H1 (cell line): ENCODE results near the gene ATP6V0A4.

ENCODE experiments used
- CBX5 ChIP-seq: fragments of 300-800, 300-1000 bp; sonication (generic); IDR thresholded peaks from 2 replicates; pipeline ENCODE4 v1.7.1; 2016; ENCODE audit warnings: antibody characterized with exemption, low read length, low read depth
- EZH2 ChIP-seq: fragments of 200-600 bp; sonication (generic); IDR thresholded peaks from 2 replicates; pipeline ENCODE4 v1.7.1; 2012; ENCODE audit warnings: low read depth, mild to moderate bottlenecking, moderate library complexity, low read length, inconsistent platforms; ENCODE audit not compliant: severe bottlenecking
- KDM1A ChIP-seq: fragments of 200-600, 300-600 bp; sonication (generic); IDR thresholded peaks from 2 replicates; pipeline ENCODE4 v1.7.1; 2016; ENCODE audit warnings: mild to moderate bottlenecking, low read length, borderline replicate concordance
- MAX ChIP-seq: IDR thresholded peaks from 2 replicates; pipeline ENCODE4 v1.6.1; 2012; ENCODE audit warnings: inconsistent platforms
- RAD21 ChIP-seq, 2 experiments: IDR thresholded peaks in 1 of 2; conservative IDR thresholded peaks in 1 of 2; 2 replicates each; pipeline ENCODE4 v1.6.1; 2011; ENCODE audit warnings: low read depth in 2 of 2, low read length in 2 of 2, improper control_type of control experiment in 1 of 2, inconsistent platforms in 1 of 2, mild to moderate bottlenecking in 1 of 2, moderate library complexity in 1 of 2
- SP1 ChIP-seq: IDR thresholded peaks from 2 replicates; pipeline ENCODE4 v1.6.1; 2011; ENCODE audit warnings: low read depth, low read length
- SP2 ChIP-seq: IDR thresholded peaks from 2 replicates; pipeline ENCODE4 v1.6.1; 2012; ENCODE audit warnings: mild to moderate bottlenecking, low read length, inconsistent platforms
- TEAD4 ChIP-seq: IDR thresholded peaks from 2 replicates; pipeline ENCODE4 v1.6.1; 2012; ENCODE audit warnings: low read depth, low read length, inconsistent platforms, mixed read lengths
- USF2 ChIP-seq: IDR thresholded peaks from 2 replicates; pipeline ENCODE4 v1.6.1; 2011; ENCODE audit warnings: low read length, improper control_type of control experiment

GRCh38 chr7:138716889-138717288, 81.1 kb downstream of the ATP6V0A4 start:
- TF ChIP-seq SP2 = no peak
- TF ChIP-seq EZH2 = no peak
- no peak for TF ChIP-seq CBX5
- TF ChIP-seq SP1 = no peak
- TF ChIP-seq KDM1A = no peak
- no peak for TF ChIP-seq MAX
- TF ChIP-seq TEAD4 = no peak
- no peak for TF ChIP-seq USF2
- no peak for TF ChIP-seq RAD21 (IDR thresholded peaks at IDR 0.05 in 1 of 2, conservative IDR thresholded peaks at IDR 0.05 in 1 of 2; ENCODE audit: low read depth in 2 of 2, low read length in 2 of 2)
